HG03097 (cell line): ENCODE results near the gene BAD.
A peak's percentile ranks its signal among the peaks of the same experiment; 100 is the strongest.

ENCODE experiments used
- ATAC-seq: cut with Tn5 transposase; IDR thresholded peaks from one replicate; pipeline ENCODE4 v1.9.1; 2021; ENCODE audit not compliant: unreplicated experiment, low FRiP score

BAD gene

GRCh38 chr11:64233913-64234586, 50.4 kb downstream of the BAD start, which contains the start of gene VEGFB:
Gene VEGFB (plus strand): TSS chr11:64234584. CDS start chr11:64234834, 250 bp downstream.
- ATAC-seq = no peak

DNA sequence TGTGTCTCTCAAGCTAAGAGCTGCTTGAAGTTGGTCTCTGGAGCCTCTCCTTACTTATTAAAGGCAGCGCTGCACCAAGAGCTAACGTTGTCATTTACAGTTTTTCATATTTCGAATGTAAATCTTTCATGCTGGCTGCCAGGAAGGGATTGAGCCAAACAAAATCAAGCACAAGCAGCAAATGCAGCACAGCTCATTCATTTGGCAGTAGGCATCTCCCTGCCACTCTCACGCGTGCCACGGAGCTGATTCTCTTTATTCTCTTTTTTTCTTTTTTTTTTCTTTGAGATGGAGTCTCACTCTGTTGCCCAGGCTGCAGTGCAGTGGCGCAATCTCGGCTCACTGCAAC, 51.5 kb downstream of the BAD start:
- no peak for ATAC-seq

GRCh38 chr11:64232182-64232966, 52.1 kb downstream of the BAD start:
- no peak for ATAC-seq

- no peak for ATAC-seq
Observed at GRCh38 chr11:64231546-64231945, 52.9 kb downstream of the BAD start.

DNA sequence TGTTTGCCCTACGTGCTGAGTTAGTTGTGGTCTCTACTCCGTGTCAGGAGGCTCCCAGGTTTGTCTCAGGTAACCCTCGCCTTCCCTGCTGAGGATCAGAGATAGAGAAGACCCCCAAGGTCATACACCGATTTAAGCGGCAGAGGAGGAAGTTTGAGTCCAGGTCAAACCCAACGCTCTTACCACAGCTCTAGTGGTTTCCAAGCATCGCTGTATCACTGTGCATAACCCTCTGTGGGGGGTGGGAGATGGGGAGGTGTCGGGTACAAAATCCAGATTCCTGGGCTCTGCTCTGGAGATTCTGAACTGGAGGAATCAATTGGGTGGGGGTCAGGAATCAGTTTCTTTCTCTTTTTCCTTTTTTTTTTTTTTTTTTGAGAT, 53.5 kb downstream of the BAD start:
- ATAC-seq = no peak

GRCh38 chr11:64230171-64230984, 54.1 kb downstream of the BAD start, which contains the start of gene DNAJC4:
Gene DNAJC4 (plus strand): TSS chr11:64230548. CDS start chr11:64230855, 307 bp downstream.
- peak; percentile 38 for ATAC-seq

DNA sequence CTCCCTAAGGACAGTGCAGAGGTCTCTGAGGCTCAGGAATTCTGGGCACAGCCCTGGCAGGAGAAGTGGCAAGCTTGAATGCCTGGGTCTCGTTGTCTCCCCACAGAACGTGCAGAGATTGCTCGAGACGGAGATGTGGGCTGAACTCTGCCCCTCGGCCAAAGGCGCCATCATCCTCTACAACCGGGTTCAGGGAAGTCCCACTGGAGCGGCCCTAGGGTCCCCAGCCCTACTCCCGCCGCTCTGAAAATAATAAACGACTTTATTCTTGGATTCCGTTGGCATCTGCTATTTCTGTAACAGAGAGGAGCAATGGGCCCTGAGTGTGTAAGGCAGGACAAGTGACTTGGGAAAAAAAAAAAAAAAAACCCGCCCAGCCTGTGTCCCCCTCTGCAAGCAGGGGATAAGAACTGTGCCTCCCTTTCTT, 54.7 kb downstream of the BAD start:
- ATAC-seq = no peak

- ATAC-seq = no peak
Observed at GRCh38 chr11:64229090-64229743, 55.2 kb downstream of the BAD start.

DNA sequence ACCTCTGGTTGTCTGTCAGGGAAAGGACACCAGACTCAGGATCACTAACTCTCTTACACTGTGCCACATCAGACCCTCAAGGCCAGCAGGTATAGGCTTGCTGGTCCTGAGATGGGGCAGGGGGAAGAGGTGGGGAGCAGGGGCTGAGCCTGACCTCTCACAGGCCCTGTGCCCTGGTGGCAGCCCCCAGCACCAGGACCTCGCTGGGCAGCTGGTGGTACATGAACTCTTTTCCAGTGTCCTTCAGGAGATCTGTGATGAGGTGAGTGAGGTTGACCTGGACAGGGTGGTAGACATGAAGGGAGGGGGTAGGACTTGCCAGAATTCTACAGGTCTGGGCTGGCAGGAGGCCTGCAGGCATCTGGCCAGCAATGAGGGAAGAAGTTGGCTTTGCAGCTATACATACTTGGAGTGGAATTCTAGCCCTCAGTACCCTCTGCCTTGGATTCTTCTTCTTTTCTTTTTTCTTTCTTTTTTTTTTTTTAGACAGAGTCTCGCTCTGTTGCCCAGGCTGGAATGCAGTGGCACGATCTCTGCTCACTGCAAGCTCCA, 57.0 kb downstream of the BAD start:
- no peak for ATAC-seq

DNA sequence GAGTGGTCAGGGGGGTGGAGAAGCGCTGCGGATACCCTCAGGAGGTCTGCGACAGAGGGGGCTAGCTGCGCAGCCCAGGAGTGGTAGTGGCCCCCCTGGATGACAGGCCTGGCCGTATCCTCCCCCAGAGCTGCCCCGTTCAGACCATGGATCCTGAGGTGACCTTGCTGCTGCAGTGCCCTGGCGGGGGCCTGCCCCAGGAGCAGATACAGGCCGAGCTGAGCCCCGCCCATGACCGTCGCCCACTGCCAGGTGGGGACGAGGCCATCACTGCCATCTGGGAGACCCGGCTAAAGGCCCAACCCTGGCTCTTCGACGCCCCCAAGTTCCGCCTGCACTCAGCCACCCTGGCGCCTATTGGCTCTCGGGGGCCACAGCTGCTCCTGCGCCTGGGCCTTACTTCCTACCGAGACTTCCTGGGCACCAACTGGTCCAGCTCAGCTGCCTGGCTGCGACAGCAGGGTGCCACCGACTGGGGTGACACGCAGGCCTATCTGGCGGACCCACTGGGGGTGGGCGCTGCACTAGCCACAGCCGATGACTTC, 57.9 kb downstream of the BAD start:
- ATAC-seq = no peak

- peak; percentile 44 for ATAC-seq
Observed at GRCh38 chr11:64225608-64226506, 58.6 kb downstream of the BAD start, which contains the start of the genes NUDT22 and TRPT1. Gene NUDT22 (plus strand): TSS chr11:64226274. CDS start chr11:64226653, 379 bp downstream. Gene TRPT1 (minus strand): TSS chr11:64226186. CDS start chr11:64225860, 326 bp downstream.

- no peak for ATAC-seq
Observed at GRCh38 chr11:64224891-64225607, 59.4 kb downstream of the BAD start.

DNA sequence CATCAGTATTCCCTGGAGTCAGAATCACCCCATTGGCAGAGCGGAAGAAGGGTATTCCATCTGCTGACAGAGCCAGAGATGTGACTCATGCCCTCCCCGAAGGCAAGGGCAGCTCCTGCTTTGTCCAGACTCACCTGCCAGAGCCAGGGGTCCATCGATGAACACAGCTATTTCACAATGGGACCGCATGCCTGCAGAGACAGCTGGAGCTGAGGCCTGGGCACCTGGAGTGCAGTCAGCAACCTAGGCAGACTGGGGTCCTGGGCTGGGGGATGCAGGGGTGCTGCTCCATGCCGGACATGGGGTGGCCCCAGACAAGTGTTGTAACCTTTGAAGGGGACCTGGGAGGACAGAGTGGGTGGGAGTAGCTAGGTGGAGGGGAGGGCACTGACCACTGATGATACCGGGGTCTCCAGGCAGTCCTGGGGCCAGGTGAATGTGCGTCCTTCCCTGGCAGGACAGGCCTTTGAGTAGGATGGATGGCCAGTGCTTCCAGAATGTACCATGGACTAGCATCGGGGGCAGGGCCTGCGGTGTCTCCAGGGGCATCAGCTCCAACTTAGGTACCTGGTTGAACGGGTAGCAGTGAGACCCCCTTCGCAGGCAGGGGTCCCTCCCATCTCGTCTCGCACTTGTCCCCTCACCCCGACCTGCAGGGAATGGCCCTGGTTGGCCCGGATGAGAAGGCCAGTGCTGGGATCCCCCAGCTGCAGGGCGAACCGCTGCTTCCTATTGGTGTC, 60.1 kb downstream of the BAD start:
- no peak for ATAC-seq

DNA sequence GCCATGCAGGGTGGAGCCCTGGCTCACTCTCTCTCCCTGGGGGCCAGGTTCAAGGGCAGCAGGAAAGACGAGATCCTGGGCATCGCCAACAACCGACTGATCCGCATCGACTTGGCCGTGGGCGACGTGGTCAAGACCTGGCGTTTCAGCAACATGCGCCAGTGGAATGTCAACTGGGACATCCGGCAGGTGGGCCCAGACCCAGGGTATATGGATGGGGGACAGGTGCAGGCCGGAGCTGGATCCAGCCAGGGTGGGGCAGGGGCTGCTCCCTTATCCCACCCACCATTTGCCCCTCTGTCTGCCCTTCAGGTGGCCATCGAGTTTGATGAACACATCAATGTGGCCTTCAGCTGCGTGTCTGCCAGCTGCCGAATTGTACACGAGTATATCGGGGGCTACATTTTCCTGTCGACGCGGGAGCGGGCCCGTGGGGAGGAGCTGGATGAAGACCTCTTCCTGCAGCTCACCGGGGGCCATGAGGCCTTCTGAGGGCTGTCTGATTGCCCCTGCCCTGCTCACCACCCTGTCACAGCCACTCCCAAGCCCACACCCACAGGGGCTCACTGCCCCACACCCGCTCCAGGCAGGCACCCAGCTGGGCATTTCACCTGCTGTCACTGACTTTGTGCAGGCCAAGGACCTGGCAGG, 61.3 kb downstream of the BAD start:
- ATAC-seq = no peak

DNA sequence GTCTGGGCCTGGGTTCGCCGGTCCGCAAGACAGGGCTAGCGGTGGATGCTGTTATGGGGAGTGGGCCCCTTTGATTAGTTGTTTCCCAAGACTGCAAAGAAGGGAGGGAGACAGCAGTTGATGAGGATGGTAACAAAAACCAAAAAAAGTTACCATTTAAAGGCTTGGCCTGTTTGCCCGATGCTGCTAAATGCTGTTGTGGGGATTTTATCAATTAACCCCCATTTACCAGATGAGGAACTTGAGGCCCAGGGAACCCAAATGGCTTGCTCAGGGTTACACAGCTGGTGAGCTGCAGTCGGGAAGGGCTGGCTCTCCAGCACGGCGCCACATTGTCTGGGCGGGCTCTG, 61.8 kb downstream of the BAD start:
- ATAC-seq = no peak

DNA sequence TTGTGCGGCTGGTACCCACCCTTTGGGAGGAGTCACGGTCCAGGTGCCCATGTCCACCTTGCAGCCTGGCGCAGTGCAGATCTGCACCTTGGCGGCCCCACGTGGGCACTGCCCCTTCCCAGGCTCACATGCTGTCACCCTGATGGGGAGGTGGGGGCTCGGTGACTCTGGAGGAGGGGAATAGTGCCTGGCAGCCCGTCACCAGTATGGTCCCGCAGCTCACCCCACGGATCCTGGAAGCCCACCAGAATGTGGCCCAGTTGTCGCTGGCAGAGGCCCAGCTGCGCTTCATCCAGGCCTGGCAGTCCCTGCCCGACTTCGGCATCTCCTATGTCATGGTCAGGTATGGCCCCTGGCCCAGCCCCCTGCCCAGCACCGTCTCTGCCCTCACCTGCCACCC, 63.7 kb downstream of the BAD start:
- ATAC-seq = no peak

DNA sequence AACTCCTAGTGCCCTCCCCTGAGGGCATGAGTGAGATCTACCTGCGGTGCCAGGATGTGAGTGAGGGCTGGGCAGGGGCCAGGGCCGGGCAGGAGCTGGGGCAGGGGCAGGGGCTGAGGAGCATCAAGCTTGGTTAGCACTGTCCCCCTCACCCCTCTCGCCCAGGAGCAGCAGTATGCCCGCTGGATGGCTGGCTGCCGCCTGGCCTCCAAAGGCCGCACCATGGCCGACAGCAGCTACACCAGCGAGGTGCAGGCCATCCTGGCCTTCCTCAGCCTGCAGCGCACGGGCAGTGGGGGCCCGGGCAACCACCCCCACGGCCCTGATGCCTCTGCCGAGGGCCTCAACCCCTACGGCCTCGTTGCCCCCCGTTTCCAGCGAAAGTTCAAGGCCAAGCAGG, 64.2 kb downstream of the BAD start:
- ATAC-seq = no peak
